ENCODE results near the gene ADAMTSL5. TPM values are rescaled to one million over a fixed set of nuclear protein-coding genes. Genes with fewer than 3 reads are reported as not detected.

The ADAMTSL5 gene
- total and polyA plus RNA-seq, 2 of the 13 experiments (the other 11 are each of a cell fraction or from before 2014, with no cell fraction given) = 0.60 to 2.7 TPM

DNA sequence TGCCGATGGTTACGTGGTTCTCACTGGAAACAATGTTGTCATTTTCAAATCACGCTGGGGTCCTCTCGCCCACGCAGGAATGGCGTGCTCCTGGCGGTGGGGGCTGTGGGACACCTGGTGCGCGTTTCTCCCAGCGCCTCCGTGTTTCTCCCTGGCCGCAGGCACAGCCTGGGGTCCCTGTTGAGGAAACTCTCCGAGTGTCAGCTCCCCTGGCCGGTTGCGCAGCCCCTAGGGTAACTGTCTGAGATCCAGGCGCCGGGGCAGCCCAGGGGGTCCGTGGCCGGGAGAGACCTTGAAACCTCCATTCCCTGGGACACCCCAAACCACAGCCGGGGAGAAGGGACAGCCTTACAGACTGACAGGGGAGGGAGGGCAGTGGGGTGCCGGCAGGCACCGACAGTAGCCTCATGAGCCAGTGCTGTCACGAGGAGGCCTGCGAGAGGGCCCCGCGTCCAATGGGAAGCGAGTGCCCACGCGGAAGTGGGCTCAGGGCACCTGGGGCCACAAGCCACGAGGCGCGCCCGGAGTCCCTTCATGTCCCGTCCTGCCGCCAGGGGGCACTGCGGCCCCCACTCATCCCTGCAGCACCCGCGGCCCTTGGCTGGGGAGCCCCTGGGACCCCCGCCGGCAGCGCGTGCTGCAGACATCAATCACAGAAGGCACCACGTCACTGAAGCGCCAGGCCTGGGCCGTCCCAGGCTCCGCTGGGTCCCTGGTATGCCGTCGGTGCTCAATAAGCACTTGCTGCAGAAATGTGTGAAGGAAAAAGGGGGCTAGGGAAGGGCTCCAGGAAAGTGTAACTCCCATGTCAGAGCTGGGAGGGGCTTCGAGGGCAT lies 9.5 kb downstream of the ADAMTSL5 start (continued):
- TF ChIP-seq, protein P1, sequence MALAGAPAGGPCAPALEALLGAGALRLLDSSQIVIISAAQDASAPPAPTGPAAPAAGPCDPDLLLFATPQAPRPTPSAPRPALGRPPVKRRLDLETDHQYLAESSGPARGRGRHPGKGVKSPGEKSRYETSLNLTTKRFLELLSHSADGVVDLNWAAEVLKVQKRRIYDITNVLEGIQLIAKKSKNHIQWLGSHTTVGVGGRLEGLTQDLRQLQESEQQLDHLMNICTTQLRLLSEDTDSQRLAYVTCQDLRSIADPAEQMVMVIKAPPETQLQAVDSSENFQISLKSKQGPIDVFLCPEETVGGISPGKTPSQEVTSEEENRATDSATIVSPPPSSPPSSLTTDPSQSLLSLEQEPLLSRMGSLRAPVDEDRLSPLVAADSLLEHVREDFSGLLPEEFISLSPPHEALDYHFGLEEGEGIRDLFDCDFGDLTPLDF (CRISPR knock-in tag; IDR thresholded peaks at IDR 0.05) = no peak
- TF ChIP-seq, protein P2, sequence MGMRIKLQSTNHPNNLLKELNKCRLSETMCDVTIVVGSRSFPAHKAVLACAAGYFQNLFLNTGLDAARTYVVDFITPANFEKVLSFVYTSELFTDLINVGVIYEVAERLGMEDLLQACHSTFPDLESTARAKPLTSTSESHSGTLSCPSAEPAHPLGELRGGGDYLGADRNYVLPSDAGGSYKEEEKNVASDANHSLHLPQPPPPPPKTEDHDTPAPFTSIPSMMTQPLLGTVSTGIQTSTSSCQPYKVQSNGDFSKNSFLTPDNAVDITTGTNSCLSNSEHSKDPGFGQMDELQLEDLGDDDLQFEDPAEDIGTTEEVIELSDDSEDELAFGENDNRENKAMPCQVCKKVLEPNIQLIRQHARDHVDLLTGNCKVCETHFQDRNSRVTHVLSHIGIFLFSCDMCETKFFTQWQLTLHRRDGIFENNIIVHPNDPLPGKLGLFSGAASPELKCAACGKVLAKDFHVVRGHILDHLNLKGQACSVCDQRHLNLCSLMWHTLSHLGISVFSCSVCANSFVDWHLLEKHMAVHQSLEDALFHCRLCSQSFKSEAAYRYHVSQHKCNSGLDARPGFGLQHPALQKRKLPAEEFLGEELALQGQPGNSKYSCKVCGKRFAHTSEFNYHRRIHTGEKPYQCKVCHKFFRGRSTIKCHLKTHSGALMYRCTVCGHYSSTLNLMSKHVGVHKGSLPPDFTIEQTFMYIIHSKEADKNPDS (CRISPR knock-in tag; IDR thresholded peaks at IDR 0.05) = peak; percentile 46; the same call in 1 of the 2 replicates
- TF ChIP-seq MATR3 (CRISPR knock-in tag; IDR thresholded peaks at IDR 0.05) (no peak), ZNF816 (CRISPR knock-in tag; IDR thresholded peaks at IDR 0.05; ENCODE audit: borderline replicate concordance) (no peak), ARNT2 (CRISPR knock-in tag; IDR thresholded peaks at IDR 0.05; ENCODE audit: low read depth) (no peak), ZNF350 (CRISPR knock-in tag; IDR thresholded peaks at IDR 0.05; ENCODE audit: borderline replicate concordance, low read depth) (no peak), ZNF782 (CRISPR knock-in tag; IDR thresholded peaks at IDR 0.05; ENCODE audit: borderline replicate concordance) (no peak), RARA (CRISPR knock-in tag; IDR thresholded peaks at IDR 0.05) (0 out of 2 replicates have a peak, but pooled peaks have one; percentile 16), ZNF101 (CRISPR knock-in tag; IDR thresholded peaks at IDR 0.05; ENCODE audit: borderline replicate concordance, low read depth) (no peak), HCFC1 (IDR thresholded peaks at IDR 0.05; ENCODE audit: low read depth, low read length) (no peak), ZNF766 (CRISPR knock-in tag; IDR thresholded peaks at IDR 0.05; ENCODE audit: borderline replicate concordance) (no peak), TCF7 (IDR thresholded peaks at IDR 0.05; ENCODE audit: low read depth) (no peak), ZSCAN31 (CRISPR knock-in tag; IDR thresholded peaks at IDR 0.05; ENCODE audit: low read depth) (no peak), ZNF713 (CRISPR knock-in tag; IDR thresholded peaks at IDR 0.05) (no peak)
- TF ChIP-seq, protein P3, sequence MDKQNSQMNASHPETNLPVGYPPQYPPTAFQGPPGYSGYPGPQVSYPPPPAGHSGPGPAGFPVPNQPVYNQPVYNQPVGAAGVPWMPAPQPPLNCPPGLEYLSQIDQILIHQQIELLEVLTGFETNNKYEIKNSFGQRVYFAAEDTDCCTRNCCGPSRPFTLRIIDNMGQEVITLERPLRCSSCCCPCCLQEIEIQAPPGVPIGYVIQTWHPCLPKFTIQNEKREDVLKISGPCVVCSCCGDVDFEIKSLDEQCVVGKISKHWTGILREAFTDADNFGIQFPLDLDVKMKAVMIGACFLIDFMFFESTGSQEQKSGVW (CRISPR knock-in tag; IDR thresholded peaks at IDR 0.05; ENCODE audit: borderline replicate concordance) = no peak
- TF ChIP-seq, protein P4, sequence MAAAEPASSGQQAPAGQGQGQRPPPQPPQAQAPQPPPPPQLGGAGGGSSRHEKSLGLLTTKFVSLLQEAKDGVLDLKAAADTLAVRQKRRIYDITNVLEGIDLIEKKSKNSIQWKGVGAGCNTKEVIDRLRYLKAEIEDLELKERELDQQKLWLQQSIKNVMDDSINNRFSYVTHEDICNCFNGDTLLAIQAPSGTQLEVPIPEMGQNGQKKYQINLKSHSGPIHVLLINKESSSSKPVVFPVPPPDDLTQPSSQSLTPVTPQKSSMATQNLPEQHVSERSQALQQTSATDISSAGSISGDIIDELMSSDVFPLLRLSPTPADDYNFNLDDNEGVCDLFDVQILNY (CRISPR knock-in tag; conservative IDR thresholded peaks at IDR 0.05) = no peak
- TF ChIP-seq, protein P5, sequence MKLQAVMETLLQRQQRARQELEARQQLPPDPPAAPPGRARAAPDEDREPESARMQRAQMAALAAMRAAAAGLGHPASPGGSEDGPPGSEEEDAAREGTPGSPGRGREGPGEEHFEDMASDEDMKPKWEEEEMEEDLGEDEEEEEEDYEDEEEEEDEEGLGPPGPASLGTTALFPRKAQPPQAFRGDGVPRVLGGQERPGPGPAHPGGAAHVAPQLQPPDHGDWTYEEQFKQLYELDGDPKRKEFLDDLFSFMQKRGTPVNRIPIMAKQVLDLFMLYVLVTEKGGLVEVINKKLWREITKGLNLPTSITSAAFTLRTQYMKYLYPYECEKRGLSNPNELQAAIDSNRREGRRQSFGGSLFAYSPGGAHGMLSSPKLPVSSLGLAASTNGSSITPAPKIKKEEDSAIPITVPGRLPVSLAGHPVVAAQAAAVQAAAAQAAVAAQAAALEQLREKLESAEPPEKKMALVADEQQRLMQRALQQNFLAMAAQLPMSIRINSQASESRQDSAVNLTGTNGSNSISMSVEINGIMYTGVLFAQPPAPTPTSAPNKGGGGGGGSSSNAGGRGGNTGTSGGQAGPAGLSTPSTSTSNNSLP (IDR thresholded peaks at IDR 0.05; ENCODE audit: low read depth, low read length) = no peak
- TF ChIP-seq, protein P6, sequence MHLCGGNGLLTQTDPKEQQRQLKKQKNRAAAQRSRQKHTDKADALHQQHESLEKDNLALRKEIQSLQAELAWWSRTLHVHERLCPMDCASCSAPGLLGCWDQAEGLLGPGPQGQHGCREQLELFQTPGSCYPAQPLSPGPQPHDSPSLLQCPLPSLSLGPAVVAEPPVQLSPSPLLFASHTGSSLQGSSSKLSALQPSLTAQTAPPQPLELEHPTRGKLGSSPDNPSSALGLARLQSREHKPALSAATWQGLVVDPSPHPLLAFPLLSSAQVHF (CRISPR knock-in tag; IDR thresholded peaks at IDR 0.05) = no peak

All from HepG2 (cell line).